Right atrium auricular region (tissue), 2 donors: ENCODE measurements around the gene H2AZ1. TPM values are rescaled to one million over a fixed set of nuclear protein-coding genes. Genes with fewer than 3 reads are reported as not detected.
A peak's percentile ranks its signal among the peaks of the same experiment; 100 is the strongest.

Source experiments
- DNase-seq: peaks from one replicate; pipeline ENCODE4 v3.0.0-alpha.2; 2019; ENCODE audit warnings: low spot score
- H3K27ac ChIP-seq, 2 donors: fragments of 200-600 bp; sonication (generic); 1 replicate in 1 of 2; 2 replicates in 1 of 2; pipeline ENCODE4 v1.5.1; 2016 to 2019
- H3K27me3 ChIP-seq, 2 donors: fragments of 200-600 bp; sonication (generic); one replicate each; pipeline versions ENCODE4 v1.5.1 to v1.6.0; 2017 to 2019
- H3K36me3 ChIP-seq: fragments of 200-600 bp; sonication (generic); one replicate; pipeline ENCODE4 v1.5.1; 2016
- H3K4me1 ChIP-seq, 2 donors: fragments of 200-600 bp; sonication (generic); one replicate each; pipeline versions ENCODE4 v1.5.1 to v1.6.0; 2017 to 2019
- H3K4me3 ChIP-seq, 2 donors: fragments of 200-600 bp; sonication (generic); 1 replicate in 1 of 2; 2 replicates in 1 of 2; pipeline ENCODE4 v1.5.1; 2017 to 2019; ENCODE audit warnings: mild to moderate bottlenecking in 1 of 2, moderate library complexity in 1 of 2
- H3K9me3 ChIP-seq, 2 donors: fragments of 200-600 bp; sonication (generic); one replicate each; pipeline ENCODE4 v1.5.1; 2019
- CTCF ChIP-seq, 2 donors: fragments of 200-600 bp; sonication (generic); IDR thresholded peaks; one replicate each; pipeline ENCODE4 v1.5.1; 2019; ENCODE audit warnings: antibody characterized with exemption in 2 of 2
- total RNA-seq, 2 donors: library from RNA; depleted of rRNA; stranded (reverse); fragments of >200 nt; gene quantifications; one replicate each; pipeline ENCODE4 v1.1.0, GENCODE V29; 2016

The H2AZ1 gene
- total RNA-seq: 100 to 1,000 TPM; 128 to 143 TPM

GRCh38 chr4:99949999-99950912 lies at the start of gene H2AZ1:
Gene H2AZ1 (minus strand): TSS chr4:99950275. CDS start chr4:99950170, 105 bp downstream.
- Histone ChIP-seq H3K4me1 (peaks cover 0 to 32% of the 10 kb centered on the region in 2 donors), H3K27ac (peak within 1 kb of the TSS; percentile 89 to 96), H3K36me3 (no peaks in the 10 kb centered on the region), H3K4me3 (peak within 1 kb of the TSS; percentile 76 to 80), H3K9me3 (no peaks in the 10 kb centered on the region), H3K27me3 (no peaks in the 10 kb centered on the region)
- TF ChIP-seq CTCF (IDR thresholded peaks at IDR 0.05): no peak
- peak; percentile 100 for DNase-seq

- H3K9me3 ChIP-seq: no peaks in the 10 kb centered on the region
- no peak for DNase-seq
- no peaks in the 10 kb centered on the region for H3K4me1 ChIP-seq
- TF ChIP-seq CTCF (IDR thresholded peaks at IDR 0.05): peak in 1 of 2 donors; percentile 45
- H3K4me3 ChIP-seq: no peak overlapping the region
- no peak overlapping the region for H3K27ac ChIP-seq
- H3K36me3 ChIP-seq: no peaks in the 10 kb centered on the region
- H3K27me3 ChIP-seq: no peaks in the 10 kb centered on the region
Observed at GRCh38 chr4:99998062-99998867, 48.2 kb upstream of the H2AZ1 start.

GRCh38 chr4:99991741-99992140 lies 41.7 kb upstream of the H2AZ1 start:
- no peak for TF ChIP-seq CTCF (IDR thresholded peaks at IDR 0.05)
- no peaks in the 10 kb centered on the region for H3K36me3 ChIP-seq
- DNase-seq: no peak
- no peak overlapping the region for H3K27ac ChIP-seq
- no peaks in the 10 kb centered on the region for H3K4me1 ChIP-seq
- no peaks in the 10 kb centered on the region for H3K27me3 ChIP-seq
- H3K9me3 ChIP-seq: no peaks in the 10 kb centered on the region
- H3K4me3 ChIP-seq: no peak overlapping the region

- TF ChIP-seq CTCF (IDR thresholded peaks at IDR 0.05): no peak
- H3K4me1 ChIP-seq: no peaks in the 10 kb centered on the region
- no peaks in the 10 kb centered on the region for H3K27me3 ChIP-seq
- H3K27ac ChIP-seq: no peak overlapping the region
- no peaks in the 10 kb centered on the region for H3K9me3 ChIP-seq
- no peak overlapping the region for H3K4me3 ChIP-seq
- DNase-seq: no peak
- H3K36me3 ChIP-seq: no peaks in the 10 kb centered on the region
Observed at GRCh38 chr4:99987681-99988080, 37.6 kb upstream of the H2AZ1 start.

GRCh38 chr4:99986792-99987191 lies 36.7 kb upstream of the H2AZ1 start:
- DNase-seq: no peak
- Histone ChIP-seq H3K36me3 (no peaks in the 10 kb centered on the region), H3K4me3 (no peak overlapping the region), H3K27ac (no peak overlapping the region), H3K4me1 (no peaks in the 10 kb centered on the region), H3K27me3 (no peaks in the 10 kb centered on the region), H3K9me3 (no peaks in the 10 kb centered on the region)
- TF ChIP-seq CTCF (IDR thresholded peaks at IDR 0.05): no peak
